Globus pallidus (tissue), 1 donor: ENCODE data around the gene GPLD1.

Experiments used
- DNase-seq: peaks from one replicate; pipeline ENCODE4 v3.0.0-alpha.2; 2015; ENCODE audit warnings: low spot score

Gene GPLD1

GRCh38 chr6:24381476-24382219 is 107.7 kb downstream of the GPLD1 start:
- DNase-seq, result no peak

GRCh38 chr6:24378473-24379097 is 110.8 kb downstream of the GPLD1 start:
- no peak for DNase-seq
